Choroid plexus epithelial cell (primary cell): ENCODE data around the gene DNAH3.

Source experiments
- DNase-seq: peaks from one replicate; pipeline ENCODE4 v3.0.0-alpha.2; 2010; ENCODE audit warnings: low read depth
- H3K4me3 ChIP-seq: 2 replicates; pipeline ENCODE4 v1.5.1; 2011; ENCODE audit warnings: low read depth, mild to moderate bottlenecking, control low read depth, low read length, moderate library complexity
- TF ChIP-seq, protein P1 (sequence below): conservative IDR thresholded peaks from 2 replicates; pipeline ENCODE4 v1.5.1; 2011; ENCODE audit warnings: low read depth, mild to moderate bottlenecking, control low read depth, inconsistent platforms, low read length, moderate library complexity

The DNAH3 gene

GRCh38 chr16:20916289-20916688 is 234.4 kb downstream of the DNAH3 start:
- DNase-seq = no peak
- TF ChIP-seq, protein P1, sequence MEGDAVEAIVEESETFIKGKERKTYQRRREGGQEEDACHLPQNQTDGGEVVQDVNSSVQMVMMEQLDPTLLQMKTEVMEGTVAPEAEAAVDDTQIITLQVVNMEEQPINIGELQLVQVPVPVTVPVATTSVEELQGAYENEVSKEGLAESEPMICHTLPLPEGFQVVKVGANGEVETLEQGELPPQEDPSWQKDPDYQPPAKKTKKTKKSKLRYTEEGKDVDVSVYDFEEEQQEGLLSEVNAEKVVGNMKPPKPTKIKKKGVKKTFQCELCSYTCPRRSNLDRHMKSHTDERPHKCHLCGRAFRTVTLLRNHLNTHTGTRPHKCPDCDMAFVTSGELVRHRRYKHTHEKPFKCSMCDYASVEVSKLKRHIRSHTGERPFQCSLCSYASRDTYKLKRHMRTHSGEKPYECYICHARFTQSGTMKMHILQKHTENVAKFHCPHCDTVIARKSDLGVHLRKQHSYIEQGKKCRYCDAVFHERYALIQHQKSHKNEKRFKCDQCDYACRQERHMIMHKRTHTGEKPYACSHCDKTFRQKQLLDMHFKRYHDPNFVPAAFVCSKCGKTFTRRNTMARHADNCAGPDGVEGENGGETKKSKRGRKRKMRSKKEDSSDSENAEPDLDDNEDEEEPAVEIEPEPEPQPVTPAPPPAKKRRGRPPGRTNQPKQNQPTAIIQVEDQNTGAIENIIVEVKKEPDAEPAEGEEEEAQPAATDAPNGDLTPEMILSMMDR = no peak
- H3K4me3 ChIP-seq = no peak overlapping the region

DNA sequence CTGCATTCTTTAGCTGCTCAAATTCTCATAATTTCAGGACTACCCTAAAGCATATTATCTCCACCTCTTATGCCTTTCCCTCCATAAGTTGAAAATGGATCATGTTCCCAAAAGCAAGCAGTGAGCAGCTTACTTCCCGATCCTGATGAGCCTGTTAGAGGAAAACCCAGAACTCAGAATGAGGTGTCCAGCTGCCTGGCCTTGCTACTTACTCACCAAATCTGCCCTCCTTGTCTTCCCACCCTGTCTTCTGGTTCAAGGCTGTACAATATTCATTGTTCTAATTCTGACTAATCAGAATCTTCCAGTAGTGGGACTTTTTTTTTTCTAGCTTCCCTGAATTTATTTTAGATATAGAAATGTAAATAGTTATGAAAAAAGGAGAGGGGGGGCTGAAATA is 239.3 kb downstream of the DNAH3 start:
- no peak overlapping the region for H3K4me3 ChIP-seq
- DNase-seq = no peak
- TF ChIP-seq, protein P1 = no peak

DNA sequence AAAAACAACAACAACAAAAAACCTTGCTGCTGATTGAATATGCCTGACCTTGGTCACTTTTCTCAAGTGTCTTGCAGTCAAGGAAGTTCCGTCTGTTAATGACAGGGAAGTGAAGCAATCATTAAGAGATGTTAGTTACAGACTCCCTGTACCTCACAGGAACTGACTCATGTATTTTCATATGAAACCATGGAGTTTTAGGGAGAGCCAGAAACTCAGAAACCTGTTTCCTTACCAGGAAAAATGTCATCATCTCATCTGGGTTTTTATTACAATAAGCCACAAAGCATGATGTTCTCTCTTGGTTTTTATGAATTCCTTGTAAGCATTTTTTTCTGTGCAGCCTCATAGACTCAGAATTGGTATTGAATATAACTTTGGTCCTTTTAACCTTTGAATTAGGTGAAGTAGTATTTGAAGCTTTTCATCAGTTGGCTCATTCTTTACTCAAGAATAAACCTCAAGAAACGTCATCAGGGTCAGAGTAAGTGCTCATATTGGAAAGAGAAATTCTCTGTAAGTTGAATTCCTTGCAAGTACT is 239.8 kb downstream of the DNAH3 start:
- peak; percentile 89 for DNase-seq
- no peak overlapping the region for H3K4me3 ChIP-seq
- TF ChIP-seq, protein P1 = no peak

DNA sequence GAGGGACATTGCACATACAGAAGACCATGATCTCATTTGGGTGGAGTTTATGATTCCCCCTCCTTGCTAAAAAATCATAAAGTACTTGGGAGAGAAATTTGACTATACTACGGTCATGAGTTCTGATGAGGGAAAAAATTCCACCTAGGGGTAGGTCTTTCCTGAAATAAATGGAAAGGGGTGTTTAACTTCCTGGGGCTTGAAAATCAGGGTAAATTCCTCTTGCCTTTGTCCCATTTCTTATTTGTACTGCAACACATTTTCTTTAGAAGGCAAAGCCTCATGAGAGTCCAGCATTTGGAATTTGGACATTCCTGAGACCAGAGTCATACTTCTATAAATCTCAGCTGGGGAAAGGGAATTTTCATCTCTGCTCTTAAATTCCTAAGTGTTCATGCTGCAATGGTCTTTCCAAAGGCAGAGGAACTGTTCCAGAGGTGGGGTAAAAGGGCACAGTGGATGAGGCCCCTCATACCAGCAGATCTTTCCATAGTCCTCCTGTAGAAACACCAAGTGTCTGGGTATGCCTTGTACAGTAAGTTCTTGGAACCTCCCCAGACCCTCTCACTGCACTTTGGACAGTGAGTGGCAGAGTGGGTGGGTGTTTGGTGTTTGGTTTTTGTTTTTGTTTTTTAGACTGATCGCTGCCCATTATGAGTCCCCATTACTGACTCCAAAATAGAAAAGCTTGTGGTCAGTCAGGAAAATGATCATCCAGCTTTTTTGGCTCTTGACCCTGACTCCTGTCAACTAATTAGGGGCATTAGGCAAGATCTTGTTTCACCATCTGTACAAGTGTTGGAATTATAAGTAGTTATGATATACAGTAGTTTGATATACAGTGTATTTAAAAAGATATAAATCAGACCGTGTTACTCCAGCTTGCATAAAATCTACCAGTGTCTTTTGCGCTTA is 244.0 kb downstream of the DNAH3 start:
- no peak overlapping the region for H3K4me3 ChIP-seq
- peak; percentile 85 for DNase-seq
- TF ChIP-seq, protein P1 = no peak

DNA sequence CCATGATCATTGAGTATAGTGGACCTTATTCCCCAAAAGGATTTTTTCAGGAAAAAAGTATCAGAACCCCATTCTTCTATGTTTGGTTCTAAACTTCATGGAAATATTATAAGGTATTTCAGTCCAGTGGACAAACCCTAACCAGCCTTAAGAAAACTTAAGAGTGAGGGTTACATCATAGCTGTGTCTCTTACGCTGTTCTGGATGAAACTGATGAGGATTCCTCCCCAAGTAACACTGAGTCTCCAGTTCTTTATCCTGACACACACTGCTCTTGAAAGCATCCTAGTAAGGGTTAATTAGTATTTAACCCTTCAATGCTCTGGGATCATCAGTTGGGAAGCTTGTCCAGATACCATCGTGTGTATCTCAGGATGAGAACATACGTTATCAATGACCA is 245.1 kb downstream of the DNAH3 start:
- DNase-seq = peak; percentile 53
- TF ChIP-seq, protein P1 = no peak
- no peak overlapping the region for H3K4me3 ChIP-seq

DNA sequence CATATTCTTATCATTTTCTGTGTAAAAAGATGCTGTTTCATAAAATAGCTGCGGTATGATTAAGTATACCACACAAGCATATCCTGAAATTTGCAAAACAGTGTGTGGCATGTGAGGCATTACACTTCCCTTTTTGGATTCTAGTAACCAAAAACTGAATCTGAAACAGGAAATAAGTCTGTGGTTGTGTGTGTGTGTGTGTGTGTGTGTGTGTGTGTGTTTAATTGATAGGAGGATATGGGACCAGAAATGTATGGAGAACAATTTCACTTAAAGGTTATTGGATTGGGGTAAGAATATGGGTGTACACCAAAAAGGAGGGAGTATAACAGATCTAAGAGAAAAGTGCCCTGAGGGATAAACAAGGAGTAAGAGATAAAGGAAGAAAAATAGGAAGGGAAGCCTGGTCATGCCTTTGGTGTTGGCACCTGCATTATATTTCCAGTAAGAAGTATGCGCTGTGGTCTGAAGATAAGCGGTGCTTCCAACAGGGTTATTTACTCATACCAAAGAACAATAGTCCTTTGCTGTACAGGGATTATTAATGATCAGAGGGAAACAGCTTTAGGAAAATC is 246.1 kb downstream of the DNAH3 start:
- H3K4me3 ChIP-seq = no peak overlapping the region
- DNase-seq = peak; percentile 80
- TF ChIP-seq, protein P1 = no peak
